HCT116 (cell line): ENCODE data around the gene JDP2. TPM values are rescaled to one million over a fixed set of nuclear protein-coding genes. Genes with fewer than 3 reads are reported as not detected.

Experiments used
- ATAC-seq: fragments of 200-7000 bp; cut with Tn5 transposase; 2 replicates; pipeline ENCODE4 v1.9.1; 2020; ENCODE audit warnings: mild to moderate bottlenecking, moderate library complexity
- BruUV-seq: library from RNA; stranded (reverse); fragments of 400-500 nt; replicated peaks from 2 replicates; lab custom pipeline; 2021; lab: Mats Ljungman, UMichigan
- CTCF ChIA-PET: fragments of 300-600 bp; sonication (Branson Sonifier 250); formaldehyde crosslinking; loops from one replicate; lab custom pipeline; 2021; ENCODE audit warnings: antibody characterized with exemption; lab: Charles Lee
- POLR2A ChIA-PET: fragments of 300-600, 350-600 bp; sonication (Branson Sonifier 250); formaldehyde crosslinking; loops from one replicate; lab custom pipeline; 2021; ENCODE audit warnings: antibody characterized with exemption; lab: Charles Lee
- RAD21 ChIA-PET, 2 experiments: fragments of 300-600 bp; sonication (Branson Sonifier 250); formaldehyde crosslinking; loops; one replicate each; lab custom pipeline; 2023; ENCODE audit warnings: low total read pairs in 2 of 2; ENCODE audit not compliant: uncharacterized antibody in 2 of 2, unreplicated experiment in 2 of 2, low non-redundant PET in 1 of 2; lab: Charles Lee
- DNase-seq: peaks from one replicate; pipeline ENCODE4 v3.0.0-alpha.2; 2010; ENCODE audit warnings: low read depth, low spot score
- H2AFZ ChIP-seq: fragments of 200-600 bp; shearing (Covaris generic), sonication (generic); 2 replicates; pipeline ENCODE4 v1.6.1; 2017; ENCODE audit warnings: low read depth, mixed run types, mixed read lengths, antibody characterized with exemption, low read length; ENCODE audit not compliant: poor library complexity, severe bottlenecking
- H3K27ac ChIP-seq: 2 replicates; pipeline ENCODE4 v1.5.1; 2012; ENCODE audit warnings: low read depth, low read length
- H3K27me3 ChIP-seq: fragments of 200-600 bp; sonication (generic); 2 replicates; pipeline ENCODE4 v1.6.1; 2016; ENCODE audit warnings: mixed run types, low read length, mixed read lengths; ENCODE audit not compliant: insufficient read depth
- H3K36me3 ChIP-seq, 2 experiments: fragments of 200-500 bp in 1 of 2; fragments of 200-600 bp in 1 of 2; sonication (Bioruptor generic) in 1 of 2; sonication (generic) in 1 of 2; 2 replicates each; pipeline versions ENCODE4 v1.5.1 to v1.6.1; 2014 to 2016; ENCODE audit warnings: low read length in 2 of 2, inconsistent platforms in 1 of 2, mixed read lengths in 1 of 2, mixed run types in 1 of 2; ENCODE audit not compliant: insufficient read depth in 2 of 2, control insufficient read depth in 1 of 2
- H3K4me1 ChIP-seq, 2 experiments: fragments of 200-600 bp in 1 of 2; sonication (generic) in 1 of 2; 2 replicates each; pipeline versions ENCODE4 v1.5.1 to v1.6.1; 2012 to 2017; ENCODE audit warnings: low read length in 2 of 2, inconsistent platforms in 1 of 2, mild to moderate bottlenecking in 1 of 2, mixed read lengths in 1 of 2, mixed run types in 1 of 2, moderate library complexity in 1 of 2; ENCODE audit not compliant: insufficient read depth in 2 of 2, control insufficient read depth in 1 of 2
- H3K4me2 ChIP-seq: fragments of 200-600 bp; sonication (generic); 2 replicates; pipeline ENCODE4 v1.6.1; 2017; ENCODE audit warnings: mixed run types, low read length, mixed read lengths
- H3K4me3 ChIP-seq, 2 experiments: fragments of 200-600 bp in 1 of 2; sonication (generic) in 1 of 2; replicated peaks in 1 of 2; 2 replicates each; pipeline ENCODE4 v1.5.1; 2011 to 2016; ENCODE audit warnings: low read length in 2 of 2, control low read depth in 1 of 2, low read depth in 1 of 2, mild to moderate bottlenecking in 1 of 2, mixed read lengths in 1 of 2, mixed run types in 1 of 2
- H3K79me2 ChIP-seq: fragments of 200-600 bp; sonication (generic); 2 replicates; pipeline ENCODE4 v1.6.1; 2017; ENCODE audit warnings: mild to moderate bottlenecking, mixed run types, low read length, moderate library complexity, mixed read lengths; ENCODE audit not compliant: insufficient read depth
- H3K9ac ChIP-seq: fragments of 200-600 bp; sonication (generic); 2 replicates; pipeline ENCODE4 v1.6.1; 2016; ENCODE audit warnings: low read length, mixed read lengths
- H3K9me2 ChIP-seq: fragments of 200-600 bp; sonication (generic), shearing (Covaris generic); 2 replicates; pipeline ENCODE4 v1.6.1; 2017; ENCODE audit warnings: mixed run types, mild to moderate bottlenecking, moderate library complexity; ENCODE audit not compliant: insufficient read depth
- H3K9me3 ChIP-seq, 2 experiments: fragments of 200-500 bp in 1 of 2; fragments of 200-600 bp in 1 of 2; sonication (Bioruptor generic) in 1 of 2; sonication (generic) in 1 of 2; 2 replicates each; pipeline ENCODE4 v1.6.1; 2014 to 2017; ENCODE audit warnings: low read length in 2 of 2, mixed read lengths in 2 of 2, inconsistent platforms in 1 of 2, low read depth in 1 of 2, mild to moderate bottlenecking in 1 of 2, mixed run types in 1 of 2, moderate library complexity in 1 of 2; ENCODE audit not compliant: control insufficient read depth in 1 of 2, insufficient read depth in 1 of 2
- H4K20me1 ChIP-seq: fragments of 200-600 bp; sonication (generic), shearing (Covaris generic); 2 replicates; pipeline ENCODE4 v1.6.1; 2017; ENCODE audit warnings: mixed run types, mild to moderate bottlenecking, moderate library complexity; ENCODE audit not compliant: insufficient read depth
- CBX3 ChIP-seq: IDR thresholded peaks from 2 replicates; pipeline ENCODE4 v1.6.1; 2012; ENCODE audit warnings: low read depth
- EGR1 ChIP-seq: IDR thresholded peaks from 2 replicates; pipeline ENCODE4 v1.6.1; 2012; ENCODE audit warnings: low read depth
- MAX ChIP-seq: IDR thresholded peaks from 2 replicates; pipeline ENCODE4 v1.6.1; 2012
- POLR2AphosphoS5 ChIP-seq: IDR thresholded peaks from 2 replicates; pipeline ENCODE4 v1.6.1; 2011; ENCODE audit warnings: mild to moderate bottlenecking, low read depth, low read length, moderate library complexity
- SRF ChIP-seq: IDR thresholded peaks from 2 replicates; pipeline ENCODE4 v1.6.1; 2012; ENCODE audit warnings: low read depth
- ZNF274 ChIP-seq: fragments of 200-500 bp; sonication (Bioruptor generic); IDR thresholded peaks from 2 replicates; pipeline ENCODE4 v1.6.1; 2014; ENCODE audit warnings: mild to moderate bottlenecking, low read depth, low read length, inconsistent platforms
- intact Hi-C: fragments of 100-400 bp; cut with micrococcal nuclease; formaldehyde crosslinking; loops from 2 replicates; pipeline ENCODE4 v1.10.0; 2022
- total RNA-seq: library from RNA; stranded (reverse); gene quantifications from one replicate; pipeline ENCODE4 v1.2.1, GENCODE V29; 2021; ENCODE audit not compliant: unreplicated experiment

Gene JDP2
- total RNA-seq, 1 experiment from 2014 or later = 25.4 TPM

- no peak for TF ChIP-seq POLR2AphosphoS5
These were observed 57.0 kb downstream of the JDP2 start (continued) for GRCh38 chr14:75484711-75485429.

- no TSS peak for BruUV-seq
- DNase-seq (no peak), ATAC-seq (no peak)
- TF ChIP-seq EGR1 = no peak
- TF ChIP-seq CBX3 = no peak
- no peak for TF ChIP-seq SRF
- TF ChIP-seq ZNF274 = no peak
- ChIA-PET POLR2A (no interaction called here), RAD21 (no interaction called here), CTCF (interaction anchor here (3.6 kb wide), 1 partner anchor 177 kb away, joined by 45 read pairs; no protein-coding TSS in a partner anchor)
- no peak overlapping the region for H3K4me2 ChIP-seq
- H3K9ac ChIP-seq = no peak overlapping the region
- H3K79me2 ChIP-seq = no peaks in the 10 kb centered on the region
- no peaks in the 10 kb centered on the region for H4K20me1 ChIP-seq
- H3K27me3 ChIP-seq = no peaks in the 10 kb centered on the region
- H2AFZ ChIP-seq = no peak overlapping the region
- intact Hi-C loops = no loop called here
- H3K9me3 ChIP-seq = no peaks in the 10 kb centered on the region
- H3K36me3 ChIP-seq = no peaks in the 10 kb centered on the region
- H3K9me2 ChIP-seq = no peaks in the 10 kb centered on the region
- H3K4me1 ChIP-seq = peaks cover 0 to 3% of the 10 kb centered on the region in 2 experiments; a peak in 1 of 4 replicates
- H3K27ac ChIP-seq = no peak overlapping the region
- no peak overlapping the region for H3K4me3 ChIP-seq
These were observed 58.5 kb downstream of the JDP2 start for GRCh38 chr14:75486318-75486717.

- H3K4me1 ChIP-seq = peaks cover 0 to 3% of the 10 kb centered on the region in 2 experiments; a peak in 1 of 4 replicates
- no peaks in the 10 kb centered on the region for H4K20me1 ChIP-seq
- ChIA-PET POLR2A (no interaction called here), CTCF (interaction anchor here (2.0 to 3.6 kb wide), 3 partner anchors 12 to 178 kb away, joined by 6 to 45 read pairs (median 10); no protein-coding TSS in a partner anchor), RAD21 (interaction anchor here in 1 of 2 experiments (1.5 kb wide), 1 partner anchor 179 kb away, joined by 4 read pairs; no protein-coding TSS in a partner anchor)
- no peak overlapping the region for H2AFZ ChIP-seq
- H3K9me2 ChIP-seq = no peaks in the 10 kb centered on the region
- no peak overlapping the region for H3K27ac ChIP-seq
- peak; percentile 51 for TF ChIP-seq MAX
- no peak for TF ChIP-seq POLR2AphosphoS5
- H3K4me3 ChIP-seq = no peak overlapping the region
- no peak overlapping the region for H3K4me2 ChIP-seq
- intact Hi-C loops = no loop called here
- no peak overlapping the region for H3K9ac ChIP-seq
- no peaks in the 10 kb centered on the region for H3K9me3 ChIP-seq
- BruUV-seq = no TSS peak
- ATAC-seq (no peak), DNase-seq (no peak)
- no peaks in the 10 kb centered on the region for H3K36me3 ChIP-seq
- H3K27me3 ChIP-seq = no peaks in the 10 kb centered on the region
- no peaks in the 10 kb centered on the region for H3K79me2 ChIP-seq
These were observed 59.4 kb downstream of the JDP2 start for GRCh38 chr14:75487155-75487671.
